Measurements from ENCODE around the gene SYCE3. TPM values are rescaled to one million over a fixed set of nuclear protein-coding genes. Genes with fewer than 3 reads are reported as not detected.

Gene SYCE3
- total RNA-seq, 4 donors from 2014 or later: not detected

DNA sequence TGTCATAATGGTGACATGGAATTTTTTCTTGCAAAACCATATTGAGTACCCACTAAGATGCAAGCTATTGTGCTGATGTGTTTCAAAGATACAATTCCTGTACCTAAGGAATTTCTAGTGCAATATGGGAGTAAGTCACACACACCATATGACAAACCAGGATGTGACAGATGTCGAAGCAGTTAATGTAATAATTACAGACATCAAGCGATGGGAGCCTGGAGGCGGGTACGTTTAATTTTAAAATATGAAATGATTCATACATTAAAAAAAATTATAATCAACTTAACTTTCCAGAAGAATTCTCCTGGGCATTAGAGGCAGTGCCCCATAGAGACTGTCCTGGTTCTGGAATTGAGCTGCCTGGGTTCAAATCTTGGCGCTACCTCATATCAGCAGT, 6.0 kb downstream of the SYCE3 start:
- WGBS: 73% methylated on average over 5 of the region's 5 CpGs
- Histone ChIP-seq H3K36me3 (no peaks in the 10 kb centered on the region), H3K27me3 (peaks cover 0 to 10% (median 0%) of the 10 kb centered on the region in 4 donors), H3K4me3 (no peak overlapping the region), H3K27ac (replicated peaks in 1 of 4) (no peak overlapping the region), H3K9me3 (no peaks in the 10 kb centered on the region), H3K4me1 (no peaks in the 10 kb centered on the region)
- no peak for DNase-seq (ENCODE audit: extremely low spot score)
- TF ChIP-seq EP300 (IDR thresholded peaks at IDR 0.05) (no peak), POLR2AphosphoS5 (IDR thresholded peaks at IDR 0.05) (no peak), POLR2A (IDR thresholded peaks at IDR 0.05; ENCODE audit: low read depth) (no peak)
- TF ChIP-seq, protein P1, sequence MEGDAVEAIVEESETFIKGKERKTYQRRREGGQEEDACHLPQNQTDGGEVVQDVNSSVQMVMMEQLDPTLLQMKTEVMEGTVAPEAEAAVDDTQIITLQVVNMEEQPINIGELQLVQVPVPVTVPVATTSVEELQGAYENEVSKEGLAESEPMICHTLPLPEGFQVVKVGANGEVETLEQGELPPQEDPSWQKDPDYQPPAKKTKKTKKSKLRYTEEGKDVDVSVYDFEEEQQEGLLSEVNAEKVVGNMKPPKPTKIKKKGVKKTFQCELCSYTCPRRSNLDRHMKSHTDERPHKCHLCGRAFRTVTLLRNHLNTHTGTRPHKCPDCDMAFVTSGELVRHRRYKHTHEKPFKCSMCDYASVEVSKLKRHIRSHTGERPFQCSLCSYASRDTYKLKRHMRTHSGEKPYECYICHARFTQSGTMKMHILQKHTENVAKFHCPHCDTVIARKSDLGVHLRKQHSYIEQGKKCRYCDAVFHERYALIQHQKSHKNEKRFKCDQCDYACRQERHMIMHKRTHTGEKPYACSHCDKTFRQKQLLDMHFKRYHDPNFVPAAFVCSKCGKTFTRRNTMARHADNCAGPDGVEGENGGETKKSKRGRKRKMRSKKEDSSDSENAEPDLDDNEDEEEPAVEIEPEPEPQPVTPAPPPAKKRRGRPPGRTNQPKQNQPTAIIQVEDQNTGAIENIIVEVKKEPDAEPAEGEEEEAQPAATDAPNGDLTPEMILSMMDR (IDR thresholded peaks at IDR 0.05): no peak
- intact Hi-C loops (cut with DNase I): no loop called here

DNA sequence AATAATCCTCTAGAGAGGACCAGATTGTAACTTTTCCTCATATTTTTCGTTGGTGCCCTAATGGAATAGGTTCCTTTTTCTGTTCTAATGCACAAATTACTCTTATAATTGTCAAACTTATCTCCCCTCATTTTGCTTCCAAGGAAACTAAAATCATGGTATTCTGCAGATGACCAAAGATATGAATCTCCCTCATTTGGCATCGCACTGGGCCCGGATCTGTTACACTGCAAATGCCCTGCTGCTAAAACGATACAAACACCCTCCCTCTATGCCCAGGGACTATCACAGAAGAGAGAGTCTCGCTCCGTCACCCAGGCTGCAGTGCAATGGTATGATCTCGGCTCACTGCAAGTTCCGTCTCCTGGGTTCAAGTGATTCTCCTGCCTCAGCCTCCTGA, 9.4 kb downstream of the SYCE3 start:
- H3K4me1 ChIP-seq: peaks cover 8 to 9% (median 9%) of the 10 kb centered on the region in 4 donors
- H3K4me3 ChIP-seq: no peak overlapping the region
- intact Hi-C loops (cut with DNase I): no loop called here
- peaks cover 0 to 43% (median 9%) of the 10 kb centered on the region in 4 donors for H3K27me3 ChIP-seq
- no peak for DNase-seq (ENCODE audit: extremely low spot score)
- TF ChIP-seq EP300 (IDR thresholded peaks at IDR 0.05) (no peak), POLR2AphosphoS5 (IDR thresholded peaks at IDR 0.05) (no peak), POLR2A (IDR thresholded peaks at IDR 0.05; ENCODE audit: low read depth) (no peak)
- TF ChIP-seq, protein P1 (IDR thresholded peaks at IDR 0.05): no peak
- 83% methylated on average over 8 of the region's 8 CpGs for WGBS
- no peaks in the 10 kb centered on the region for H3K9me3 ChIP-seq
- no peak overlapping the region for H3K27ac ChIP-seq (replicated peaks in 1 of 4)
- no peaks in the 10 kb centered on the region for H3K36me3 ChIP-seq

DNA sequence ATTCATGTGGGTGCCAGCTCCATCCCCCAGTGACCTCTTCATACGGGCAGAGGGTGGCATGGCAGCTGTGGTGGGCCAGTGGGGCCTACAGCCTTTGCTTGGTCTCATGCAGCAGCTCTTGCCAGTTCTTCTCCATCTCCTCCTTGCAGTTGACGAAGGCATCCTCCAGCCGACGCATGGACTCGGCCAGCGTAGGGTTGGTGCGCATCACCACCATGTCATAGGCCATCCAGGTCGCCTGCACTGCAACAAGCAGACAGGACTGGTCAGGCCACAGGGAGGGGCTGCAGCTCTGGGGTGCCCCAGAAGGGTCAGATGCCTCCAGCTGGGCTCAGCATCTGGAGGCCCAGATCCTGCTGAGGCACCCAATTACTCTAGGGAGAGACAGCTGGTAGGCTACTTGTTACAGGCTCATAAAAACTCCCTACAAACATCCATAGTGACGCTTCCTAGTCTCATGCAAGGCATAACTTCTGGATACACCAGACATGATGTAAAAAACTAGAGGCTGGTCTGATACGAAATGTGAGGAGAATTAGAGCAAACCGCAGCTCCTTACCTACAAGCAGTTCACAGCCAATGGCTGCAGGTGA, 11.5 kb downstream of the SYCE3 start:
- TF ChIP-seq POLR2AphosphoS5 (IDR thresholded peaks at IDR 0.05) (no peak), EP300 (IDR thresholded peaks at IDR 0.05) (no peak), POLR2A (IDR thresholded peaks at IDR 0.05; ENCODE audit: low read depth) (no peak)
- TF ChIP-seq, protein P1 (IDR thresholded peaks at IDR 0.05): no peak
- peaks cover 9 to 62% (median 20%) of the 10 kb centered on the region in 4 donors for H3K27me3 ChIP-seq
- no peak for DNase-seq (ENCODE audit: extremely low spot score)
- H3K4me3 ChIP-seq: no peak overlapping the region
- intact Hi-C loops (cut with DNase I): no loop called here
- H3K9me3 ChIP-seq: no peaks in the 10 kb centered on the region
- H3K4me1 ChIP-seq: peaks cover 8 to 25% (median 24%) of the 10 kb centered on the region in 4 donors
- H3K27ac ChIP-seq (replicated peaks in 1 of 4): no peak overlapping the region
- 93% methylated on average over 11 of the region's 11 CpGs for WGBS
- no peaks in the 10 kb centered on the region for H3K36me3 ChIP-seq

DNA sequence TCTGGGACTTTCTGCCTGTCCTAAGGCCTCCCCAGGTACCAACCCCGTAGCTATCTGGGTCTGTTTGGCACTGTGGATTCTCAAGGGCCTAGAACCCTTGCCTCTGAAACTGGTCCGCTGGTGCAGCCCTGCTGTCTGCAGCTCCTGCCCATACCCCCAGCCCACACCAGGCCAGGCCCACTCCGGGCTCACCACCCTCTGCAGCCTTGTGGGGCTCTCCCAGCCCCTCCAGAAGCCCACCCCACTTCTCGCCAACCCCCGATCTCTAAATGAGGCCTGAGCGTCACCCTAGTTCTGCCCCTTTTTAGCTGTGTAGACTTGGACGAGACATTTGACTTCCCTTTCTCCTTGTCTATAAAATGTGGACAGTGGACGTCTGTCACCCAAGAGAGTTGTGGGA, 12.3 kb downstream of the SYCE3 start:
- no peaks in the 10 kb centered on the region for H3K36me3 ChIP-seq
- H3K9me3 ChIP-seq: no peaks in the 10 kb centered on the region

More for the DNA sequence above, 12.3 kb downstream of the SYCE3 start:
- TF ChIP-seq POLR2A (IDR thresholded peaks at IDR 0.05; ENCODE audit: low read depth) (no peak), POLR2AphosphoS5 (IDR thresholded peaks at IDR 0.05) (no peak), EP300 (IDR thresholded peaks at IDR 0.05) (no peak)
- TF ChIP-seq, protein P1 (IDR thresholded peaks at IDR 0.05): no peak
- peaks cover 8 to 25% (median 24%) of the 10 kb centered on the region in 4 donors for H3K4me1 ChIP-seq
- peaks cover 9 to 70% (median 22%) of the 10 kb centered on the region in 4 donors for H3K27me3 ChIP-seq
- WGBS: 94% methylated on average over 8 of the region's 8 CpGs
- DNase-seq (ENCODE audit: extremely low spot score): no peak
- intact Hi-C loops (cut with DNase I): no loop called here
- no peak overlapping the region for H3K4me3 ChIP-seq
- no peak overlapping the region for H3K27ac ChIP-seq (replicated peaks in 1 of 4)
